NT2/D1 (cell line): ENCODE results near the gene ADD3.

Experiments
- DNase-seq: peaks from one replicate; pipeline ENCODE4 v3.0.0-alpha.2; 2011; ENCODE audit warnings: low read depth, low spot score
- H3K27me3 ChIP-seq: 2 replicates; pipeline ENCODE4 v1.6.0; 2011; ENCODE audit warnings: mild to moderate bottlenecking; ENCODE audit not compliant: insufficient read length, insufficient read depth
- H3K36me3 ChIP-seq: 2 replicates; pipeline ENCODE4 v1.6.1; 2011; ENCODE audit warnings: mild to moderate bottlenecking, low read length, mixed read lengths; ENCODE audit not compliant: insufficient read depth, insufficient read length
- H3K4me1 ChIP-seq: 2 replicates; pipeline ENCODE4 v1.5.1; 2011; ENCODE audit not compliant: insufficient read depth, insufficient read length
- H3K4me3 ChIP-seq: 2 replicates; pipeline ENCODE4 v1.5.1; 2011; ENCODE audit warnings: low read depth; ENCODE audit not compliant: insufficient read length
- H3K9ac ChIP-seq: 2 replicates; pipeline ENCODE4 v1.6.0; 2011; ENCODE audit warnings: low read depth; ENCODE audit not compliant: insufficient read length
- H3K9me3 ChIP-seq: 2 replicates; pipeline ENCODE4 v1.5.1; 2011; ENCODE audit warnings: mild to moderate bottlenecking, low read length; ENCODE audit not compliant: insufficient read depth
- SUZ12 ChIP-seq: IDR thresholded peaks from 2 replicates; pipeline ENCODE4 v1.6.1; 2011; ENCODE audit not compliant: insufficient read length, insufficient read depth; ENCODE audit errors: extremely low read depth
- YY1 ChIP-seq: IDR thresholded peaks from 2 replicates; pipeline ENCODE4 v1.6.1; 2011; ENCODE audit not compliant: insufficient read length, insufficient read depth
- ZNF274 ChIP-seq: IDR thresholded peaks from 2 replicates; pipeline ENCODE4 v1.6.1; 2011; ENCODE audit warnings: mild to moderate bottlenecking, low read depth, low read length

ADD3 gene

DNA sequence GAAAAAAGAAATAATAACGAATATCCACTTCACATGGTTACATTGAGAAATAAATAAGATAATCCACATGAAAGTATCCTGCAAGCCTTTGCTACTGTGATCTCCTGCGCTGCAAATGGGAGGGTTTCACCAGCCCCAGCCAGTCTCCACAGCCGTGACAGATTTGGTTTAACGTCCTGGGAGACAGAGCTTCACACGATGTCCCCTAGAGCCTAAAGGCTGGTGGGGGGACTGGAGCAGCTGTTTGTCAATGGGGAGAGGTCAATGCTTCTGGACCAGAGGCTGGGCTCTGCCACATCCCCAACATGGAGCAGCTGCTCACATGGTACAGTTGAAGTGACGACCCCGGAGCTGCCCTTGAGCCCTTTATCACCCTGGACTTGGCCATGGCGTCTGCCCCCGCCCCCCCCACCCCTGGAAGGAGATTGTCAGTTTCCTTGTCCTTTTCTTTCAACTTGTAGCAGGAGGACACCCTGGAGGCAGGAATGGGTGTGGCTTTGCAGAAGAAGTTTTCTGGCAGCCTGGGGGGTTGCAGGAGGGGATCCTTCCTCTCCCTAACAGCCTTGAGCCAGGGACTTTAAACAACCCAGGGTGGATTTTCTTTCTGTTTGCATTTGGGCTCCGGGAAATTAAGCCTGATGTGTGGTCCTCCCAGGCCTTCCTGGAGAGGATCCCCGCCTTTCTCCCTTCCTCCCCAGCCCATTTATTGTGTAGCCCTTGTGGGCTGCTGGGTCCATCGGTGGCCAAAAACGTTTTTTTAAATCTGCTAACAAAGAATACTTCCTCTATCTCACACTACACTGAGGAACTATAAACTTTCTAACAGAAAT is 162.6 kb downstream of the ADD3 start:
- TF ChIP-seq SUZ12, result no peak
- TF ChIP-seq YY1, result no peak
- TF ChIP-seq ZNF274, result no peak
- Histone ChIP-seq H3K9me3 (no peaks in the 10 kb centered on the region), H3K9ac (no peak overlapping the region), H3K4me1 (peaks cover 8% of the 10 kb centered on the region), H3K4me3 (no peak overlapping the region), H3K27me3 (peaks cover 89% of the 10 kb centered on the region), H3K36me3 (no peaks in the 10 kb centered on the region)
- no peak for DNase-seq

DNA sequence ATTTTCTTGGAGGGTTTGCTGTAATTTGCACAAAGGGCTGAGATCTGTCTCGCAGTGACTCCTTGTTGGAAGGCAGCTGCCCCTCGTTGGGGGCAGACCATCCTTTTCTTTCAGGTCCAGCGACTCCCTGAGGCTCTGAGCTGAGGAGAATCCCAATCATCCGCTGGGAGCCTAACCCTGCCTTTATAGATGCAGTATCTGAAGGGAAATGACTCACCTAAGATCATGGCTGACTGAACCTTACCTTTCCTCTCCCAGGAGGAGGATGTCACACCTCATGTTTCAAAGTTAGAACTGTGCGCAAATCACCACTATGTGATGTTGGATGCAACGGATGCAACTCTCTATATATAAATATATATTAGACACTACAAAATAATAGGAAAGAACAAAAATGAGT is 163.2 kb downstream of the ADD3 start:
- no peak for DNase-seq
- TF ChIP-seq SUZ12 (no peak), YY1 (no peak), ZNF274 (no peak)
- H3K4me1 ChIP-seq, result peaks cover 6% of the 10 kb centered on the region
- H3K9ac ChIP-seq, result no peak overlapping the region
- no peaks in the 10 kb centered on the region for H3K36me3 ChIP-seq
- no peaks in the 10 kb centered on the region for H3K9me3 ChIP-seq
- peaks cover 89% of the 10 kb centered on the region for H3K27me3 ChIP-seq
- no peak overlapping the region for H3K4me3 ChIP-seq

- Histone ChIP-seq H3K9ac (no peak overlapping the region), H3K27me3 (peaks cover 82% of the 10 kb centered on the region), H3K4me3 (no peak overlapping the region), H3K9me3 (no peaks in the 10 kb centered on the region), H3K4me1 (peaks cover 6% of the 10 kb centered on the region), H3K36me3 (no peaks in the 10 kb centered on the region)
- TF ChIP-seq YY1 (no peak), ZNF274 (no peak), SUZ12 (no peak)
- no peak for DNase-seq
Measured at GRCh38 chr10:110172155-110172554, 164.4 kb downstream of the ADD3 start.

GRCh38 chr10:110174201-110174600 is 166.4 kb downstream of the ADD3 start:
- Histone ChIP-seq H3K36me3 (no peaks in the 10 kb centered on the region), H3K27me3 (peaks cover 64% of the 10 kb centered on the region), H3K4me3 (no peak overlapping the region), H3K9me3 (no peaks in the 10 kb centered on the region), H3K4me1 (peaks cover 2% of the 10 kb centered on the region), H3K9ac (no peak overlapping the region)
- TF ChIP-seq YY1 (no peak), SUZ12 (no peak), ZNF274 (no peak)
- DNase-seq, result no peak

GRCh38 chr10:110174816-110175215 is 167.0 kb downstream of the ADD3 start:
- H3K27me3 ChIP-seq, result peaks cover 58% of the 10 kb centered on the region
- no peak for DNase-seq
- no peak overlapping the region for H3K9ac ChIP-seq
- no peaks in the 10 kb centered on the region for H3K36me3 ChIP-seq
- no peaks in the 10 kb centered on the region for H3K9me3 ChIP-seq
- H3K4me3 ChIP-seq, result no peak overlapping the region
- no peak for TF ChIP-seq SUZ12
- TF ChIP-seq YY1, result no peak
- TF ChIP-seq ZNF274, result no peak
- peaks cover 2% of the 10 kb centered on the region for H3K4me1 ChIP-seq

GRCh38 chr10:110175406-110175805 is 167.6 kb downstream of the ADD3 start:
- no peak for DNase-seq
- no peak for TF ChIP-seq ZNF274
- TF ChIP-seq SUZ12, result no peak
- no peak for TF ChIP-seq YY1

GRCh38 chr10:110176141-110177030 is 168.6 kb downstream of the ADD3 start:
- Histone ChIP-seq H3K9ac (no peak overlapping the region), H3K4me1 (no peaks in the 10 kb centered on the region), H3K27me3 (peaks cover 47% of the 10 kb centered on the region), H3K9me3 (no peaks in the 10 kb centered on the region), H3K36me3 (no peaks in the 10 kb centered on the region), H3K4me3 (no peak overlapping the region)
- TF ChIP-seq SUZ12 (no peak), YY1 (no peak), ZNF274 (no peak)
- no peak for DNase-seq

More at GRCh38 chr10:110175406-110175805, 167.6 kb downstream of the ADD3 start:
- peaks cover 53% of the 10 kb centered on the region for H3K27me3 ChIP-seq
- H3K9me3 ChIP-seq, result no peaks in the 10 kb centered on the region
- peaks cover 2% of the 10 kb centered on the region for H3K4me1 ChIP-seq
- no peak overlapping the region for H3K9ac ChIP-seq
- H3K4me3 ChIP-seq, result no peak overlapping the region
- no peaks in the 10 kb centered on the region for H3K36me3 ChIP-seq
